Cardiac muscle cell (in vitro differentiated cells and primary cell): Measurements from ENCODE around the gene GRM3. TPM values are rescaled to one million over a fixed set of nuclear protein-coding genes. Genes with fewer than 3 reads are reported as not detected.

ENCODE experiments used
- DNase-seq, 2 donors: peaks; one replicate each; pipeline versions ENCODE4 v3.0.0 to v3.0.0-alpha.2; 2010 to 2017; ENCODE audit warnings: low read depth in 1 of 2, low spot score in 1 of 2
- H3K27ac ChIP-seq: fragments of 200-600 bp; sonication (generic); 2 replicates; pipeline ENCODE4 v1.5.1; 2016
- H3K27me3 ChIP-seq: fragments of 200-600 bp; sonication (generic); 2 replicates; pipeline ENCODE4 v1.6.0; 2016; ENCODE audit warnings: control low read depth
- H3K36me3 ChIP-seq: fragments of 200-600 bp; sonication (generic); 2 replicates; pipeline ENCODE4 v1.5.1; 2016; ENCODE audit warnings: control low read depth
- H3K4me1 ChIP-seq: fragments of 200-600 bp; sonication (generic); 2 replicates; pipeline ENCODE4 v1.8.1; 2017; ENCODE audit warnings: low read depth, mild to moderate bottlenecking, mixed run types
- H3K4me3 ChIP-seq: fragments of 200-600 bp; sonication (generic); 2 replicates; pipeline ENCODE4 v1.5.1; 2016; ENCODE audit warnings: mild to moderate bottlenecking
- H3K9me3 ChIP-seq: fragments of 200-600 bp; sonication (generic); 2 replicates; pipeline ENCODE4 v1.5.1; 2017; ENCODE audit warnings: low read depth, mild to moderate bottlenecking, control low read depth
- CTCF ChIP-seq: IDR thresholded peaks from 2 replicates; pipeline ENCODE4 v1.5.1; 2012; ENCODE audit warnings: low read depth, mild to moderate bottlenecking, low read length
- polyA plus RNA-seq: library from polyadenylated mRNA; unstranded; fragments of >200 nt; fragmentation: Nextera tagmentation; extraction: Ambion mirVana; gene quantifications from 2 replicates; pipeline ENCODE4 v1.2.1, GENCODE V29; 2016
- total RNA-seq: library from RNA; depleted of rRNA; stranded (reverse); fragments of >200 nt; gene quantifications from 2 replicates; pipeline ENCODE4 v1.2.3, GENCODE V29; 2016

The GRM3 gene
- total and polyA plus RNA-seq, 2 experiments from 2014 or later: 0.78 TPM; not detected in 1

- H3K9me3 ChIP-seq: no peaks in the 10 kb centered on the region
- no peak overlapping the region for H3K4me3 ChIP-seq
- DNase-seq: no peak
- H3K36me3 ChIP-seq: no peaks in the 10 kb centered on the region
- no peaks in the 10 kb centered on the region for H3K27me3 ChIP-seq
- H3K4me1 ChIP-seq: no peaks in the 10 kb centered on the region
- TF ChIP-seq CTCF: no peak
- no peak overlapping the region for H3K27ac ChIP-seq
These were observed 104.0 kb downstream of the GRM3 start for GRCh38 chr7:86747698-86748097.

GRCh38 chr7:86748201-86748600 is 104.5 kb downstream of the GRM3 start:
- TF ChIP-seq CTCF: no peak
- Histone ChIP-seq H3K36me3 (no peaks in the 10 kb centered on the region), H3K27me3 (no peaks in the 10 kb centered on the region), H3K9me3 (no peaks in the 10 kb centered on the region), H3K27ac (no peak overlapping the region), H3K4me3 (no peak overlapping the region), H3K4me1 (no peaks in the 10 kb centered on the region)
- no peak for DNase-seq

DNA sequence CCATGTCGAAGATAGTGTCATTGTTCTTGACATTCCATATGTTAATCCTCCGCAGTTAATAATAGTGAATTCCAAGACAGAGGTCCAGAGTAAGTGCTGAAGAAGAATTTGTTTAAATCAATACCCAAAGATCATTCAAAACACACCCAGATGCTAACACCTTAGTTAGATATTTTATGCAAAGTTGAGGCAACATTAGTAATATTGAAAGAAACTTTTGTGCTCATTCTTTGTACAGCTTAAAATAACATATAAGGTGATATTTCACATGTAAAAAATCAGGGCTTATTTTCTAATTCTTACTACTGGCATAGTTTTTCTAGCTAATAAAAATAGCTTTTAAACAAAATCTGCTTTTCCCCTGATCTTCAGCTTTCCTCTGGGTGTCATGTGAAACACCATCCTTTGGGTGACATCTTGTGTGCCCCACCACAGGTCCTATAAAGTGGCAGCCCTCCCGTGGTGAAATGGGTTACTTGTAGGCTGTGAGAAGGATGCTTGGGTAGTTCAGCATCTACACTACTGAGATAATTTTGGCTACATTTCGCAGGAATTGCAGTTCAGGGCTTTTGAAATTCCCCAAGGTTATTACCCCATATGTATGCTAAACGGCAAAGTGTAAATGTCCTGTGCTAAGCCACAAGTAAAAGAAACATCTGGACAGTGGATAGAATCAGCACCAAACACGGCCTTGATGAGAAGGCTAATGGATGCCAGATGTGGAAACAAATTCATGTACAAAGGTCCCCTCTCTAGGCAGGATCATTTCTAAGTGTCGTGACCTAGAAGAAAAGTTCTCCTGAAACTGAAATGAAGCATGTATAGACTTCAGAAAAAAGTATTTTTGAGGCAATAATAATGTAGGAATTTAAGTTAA is 105.4 kb downstream of the GRM3 start:
- Histone ChIP-seq H3K4me1 (no peaks in the 10 kb centered on the region), H3K27me3 (no peaks in the 10 kb centered on the region)
- no peak for TF ChIP-seq CTCF

DNA sequence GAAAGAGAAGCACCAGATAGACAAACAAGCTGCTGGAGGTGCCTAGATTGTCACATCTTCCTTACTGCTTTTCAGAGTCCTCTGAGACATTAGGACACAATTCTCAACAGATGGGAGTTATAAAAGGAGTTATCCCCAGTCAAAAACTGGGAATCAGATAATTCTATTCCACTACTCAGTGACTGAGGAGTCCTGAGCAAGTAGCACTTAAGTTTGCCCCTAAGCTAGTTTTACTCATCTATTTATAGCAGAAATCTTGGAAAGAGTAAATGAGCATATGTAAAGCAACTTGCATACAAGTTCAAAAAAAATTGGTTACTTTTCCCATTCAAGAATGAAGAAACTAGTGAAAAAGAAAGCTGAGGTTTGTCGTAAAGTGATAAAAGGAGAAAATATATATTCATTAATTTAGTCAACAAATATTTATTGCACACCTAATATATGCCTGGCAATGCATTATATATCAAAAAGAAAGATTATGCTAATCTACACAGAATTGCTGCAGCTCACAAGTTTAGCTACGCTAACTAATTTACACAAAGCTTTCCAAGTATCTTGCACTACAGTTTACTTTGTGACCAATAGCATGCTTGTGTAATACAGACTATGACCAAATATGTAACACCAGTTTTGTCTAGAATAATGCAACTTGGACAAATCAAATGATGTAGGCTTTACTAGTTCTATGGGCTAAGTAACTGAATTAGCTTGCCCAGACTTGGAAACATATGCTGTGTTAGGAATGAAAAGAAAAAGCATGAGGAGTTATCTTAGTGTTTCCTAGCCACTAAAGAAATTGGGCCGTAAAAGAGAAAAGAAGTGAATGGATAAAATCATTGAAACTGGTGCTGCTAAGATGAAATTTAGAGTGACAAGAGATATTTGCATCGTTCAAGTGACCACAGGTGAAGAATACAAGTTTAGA is 106.3 kb downstream of the GRM3 start:
- no peak for DNase-seq
- no peak for TF ChIP-seq CTCF
- H3K27ac ChIP-seq: no peak overlapping the region
- H3K4me1 ChIP-seq: no peaks in the 10 kb centered on the region
- H3K9me3 ChIP-seq: no peaks in the 10 kb centered on the region
- no peaks in the 10 kb centered on the region for H3K36me3 ChIP-seq
- no peaks in the 10 kb centered on the region for H3K27me3 ChIP-seq
- no peak overlapping the region for H3K4me3 ChIP-seq

More for the DNA sequence above, 105.4 kb downstream of the GRM3 start:
- Histone ChIP-seq H3K36me3 (no peaks in the 10 kb centered on the region), H3K27ac (no peak overlapping the region), H3K9me3 (no peaks in the 10 kb centered on the region), H3K4me3 (no peak overlapping the region)
- DNase-seq: no peak

GRCh38 chr7:86760236-86760635 is 116.5 kb downstream of the GRM3 start:
- Histone ChIP-seq H3K4me1 (no peaks in the 10 kb centered on the region), H3K36me3 (no peaks in the 10 kb centered on the region), H3K4me3 (no peak overlapping the region), H3K27me3 (no peaks in the 10 kb centered on the region), H3K27ac (no peak overlapping the region), H3K9me3 (no peaks in the 10 kb centered on the region)
- no peak for TF ChIP-seq CTCF
- no peak for DNase-seq
